ENCODE data around the gene CD248.

DNA sequence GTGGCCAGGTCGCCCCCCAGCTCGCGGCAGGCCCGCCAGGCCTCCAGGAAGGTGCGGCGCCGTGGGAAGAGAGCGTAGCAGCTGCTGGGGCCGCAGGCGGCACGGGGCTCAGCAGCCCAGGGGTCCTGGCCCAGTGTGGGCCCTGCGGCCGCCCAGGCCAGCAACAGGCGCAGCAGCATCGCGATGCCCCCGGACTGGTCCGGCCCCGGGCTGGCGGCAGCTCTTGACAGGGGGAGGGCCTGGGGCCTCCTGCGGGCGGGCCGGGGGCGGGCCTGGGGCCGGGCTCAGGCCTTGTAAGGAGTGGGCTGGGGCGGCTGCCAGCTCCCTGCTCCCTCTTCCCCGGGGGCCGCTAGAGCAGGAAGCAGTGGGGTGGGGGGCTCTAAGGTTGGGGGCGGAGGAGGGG lies at the start of gene CD248:
- TF ChIP-seq, protein P1, sequence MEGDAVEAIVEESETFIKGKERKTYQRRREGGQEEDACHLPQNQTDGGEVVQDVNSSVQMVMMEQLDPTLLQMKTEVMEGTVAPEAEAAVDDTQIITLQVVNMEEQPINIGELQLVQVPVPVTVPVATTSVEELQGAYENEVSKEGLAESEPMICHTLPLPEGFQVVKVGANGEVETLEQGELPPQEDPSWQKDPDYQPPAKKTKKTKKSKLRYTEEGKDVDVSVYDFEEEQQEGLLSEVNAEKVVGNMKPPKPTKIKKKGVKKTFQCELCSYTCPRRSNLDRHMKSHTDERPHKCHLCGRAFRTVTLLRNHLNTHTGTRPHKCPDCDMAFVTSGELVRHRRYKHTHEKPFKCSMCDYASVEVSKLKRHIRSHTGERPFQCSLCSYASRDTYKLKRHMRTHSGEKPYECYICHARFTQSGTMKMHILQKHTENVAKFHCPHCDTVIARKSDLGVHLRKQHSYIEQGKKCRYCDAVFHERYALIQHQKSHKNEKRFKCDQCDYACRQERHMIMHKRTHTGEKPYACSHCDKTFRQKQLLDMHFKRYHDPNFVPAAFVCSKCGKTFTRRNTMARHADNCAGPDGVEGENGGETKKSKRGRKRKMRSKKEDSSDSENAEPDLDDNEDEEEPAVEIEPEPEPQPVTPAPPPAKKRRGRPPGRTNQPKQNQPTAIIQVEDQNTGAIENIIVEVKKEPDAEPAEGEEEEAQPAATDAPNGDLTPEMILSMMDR (IDR thresholded peaks at IDR 0.05): no peak
- no peak for TF ChIP-seq ZFX (IDR thresholded peaks at IDR 0.05; ENCODE audit: borderline replicate concordance)
